OCI-LY3 (cell line): ENCODE data around the gene POU2AF3.

Source experiments
- EZH2phosphoT487 ChIP-seq: fragments of 200-600 bp; shearing (Covaris generic); IDR thresholded peaks from 2 replicates; pipeline ENCODE4 v1.6.1; 2018; ENCODE audit warnings: antibody characterized with exemption, mixed run types, low read depth
- TF ChIP-seq, protein P1 (sequence below): fragments of 200-600, 300-600 bp; sonication (generic); IDR thresholded peaks from 2 replicates; pipeline ENCODE4 v1.5.1; 2014; ENCODE audit warnings: antibody characterized with exemption, low read length, low read depth

DNA sequence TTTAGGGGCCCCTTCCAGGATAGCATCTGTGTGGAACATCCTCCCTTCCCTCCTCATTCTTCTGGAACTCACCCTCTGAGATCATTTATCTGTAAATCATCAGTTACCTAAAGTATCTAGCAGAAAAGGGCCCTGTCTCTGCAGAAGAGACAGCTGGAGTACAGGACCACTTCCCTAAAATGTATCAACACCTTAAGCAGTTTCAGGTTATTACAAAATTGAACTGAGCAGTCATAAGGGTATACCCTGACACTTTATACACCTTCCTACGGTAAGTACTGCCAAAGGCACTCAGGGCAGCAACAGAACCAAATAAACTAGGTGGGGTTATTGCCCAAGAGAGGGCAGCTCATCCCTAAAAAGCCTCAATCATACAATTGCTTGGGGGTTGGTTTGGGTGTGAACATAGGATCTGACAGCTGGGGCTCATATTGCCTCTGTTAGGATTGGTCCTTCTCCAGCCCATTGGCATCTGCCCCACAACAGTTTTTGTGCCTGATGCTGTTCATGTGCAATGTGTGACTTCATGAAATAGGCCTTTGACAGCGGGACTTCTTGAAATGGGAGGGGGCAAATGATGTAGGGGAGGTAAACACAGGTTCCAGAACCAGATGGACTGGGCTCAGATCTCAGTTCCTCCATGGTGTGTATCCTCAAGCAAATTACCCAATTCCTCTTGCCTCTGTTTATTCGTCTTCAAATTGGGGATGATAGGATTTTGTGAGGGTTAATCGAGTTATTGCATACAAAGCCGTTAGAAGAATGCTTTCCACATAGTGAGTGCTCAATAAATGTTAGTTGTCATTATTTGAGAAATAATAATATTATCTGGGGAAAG is 2.9 kb downstream of the POU2AF3 start:
- no peak for TF ChIP-seq EZH2phosphoT487
- TF ChIP-seq, protein P1, sequence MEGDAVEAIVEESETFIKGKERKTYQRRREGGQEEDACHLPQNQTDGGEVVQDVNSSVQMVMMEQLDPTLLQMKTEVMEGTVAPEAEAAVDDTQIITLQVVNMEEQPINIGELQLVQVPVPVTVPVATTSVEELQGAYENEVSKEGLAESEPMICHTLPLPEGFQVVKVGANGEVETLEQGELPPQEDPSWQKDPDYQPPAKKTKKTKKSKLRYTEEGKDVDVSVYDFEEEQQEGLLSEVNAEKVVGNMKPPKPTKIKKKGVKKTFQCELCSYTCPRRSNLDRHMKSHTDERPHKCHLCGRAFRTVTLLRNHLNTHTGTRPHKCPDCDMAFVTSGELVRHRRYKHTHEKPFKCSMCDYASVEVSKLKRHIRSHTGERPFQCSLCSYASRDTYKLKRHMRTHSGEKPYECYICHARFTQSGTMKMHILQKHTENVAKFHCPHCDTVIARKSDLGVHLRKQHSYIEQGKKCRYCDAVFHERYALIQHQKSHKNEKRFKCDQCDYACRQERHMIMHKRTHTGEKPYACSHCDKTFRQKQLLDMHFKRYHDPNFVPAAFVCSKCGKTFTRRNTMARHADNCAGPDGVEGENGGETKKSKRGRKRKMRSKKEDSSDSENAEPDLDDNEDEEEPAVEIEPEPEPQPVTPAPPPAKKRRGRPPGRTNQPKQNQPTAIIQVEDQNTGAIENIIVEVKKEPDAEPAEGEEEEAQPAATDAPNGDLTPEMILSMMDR = no peak
